Measurements from ENCODE around the gene TNFRSF1B. TPM values are rescaled to one million over a fixed set of nuclear protein-coding genes. Genes with fewer than 3 reads are reported as not detected.

TNFRSF1B gene
- polyA plus RNA-seq, 3 donors: 436 to 761 (median 450) TPM

GRCh38 chr1:12177156-12177998 lies 10.6 kb downstream of the TNFRSF1B start:
- Mint-ChIP-seq H3K4me1 (peaks cover 100% of the 10 kb centered on the region), H3K27me3 (ENCODE audit: low read depth in 3 of 3) (peaks cover 0 to 4% (median 0%) of the 10 kb centered on the region in 3 donors), H3K27ac (peak overlapping the region; percentile 99 to 100 (median 99)), H3K36me3 (peaks cover 92 to 96% of the 10 kb centered on the region in 2 donors), H3K9me3 (peaks cover 0 to 2% (median 0%) of the 10 kb centered on the region in 7 donors), H3K4me3 (peak overlapping the region; percentile 67 to 87)
- no peaks in the 10 kb centered on the region for H3K27me3 ChIP-seq (ENCODE audit: control insufficient read depth in 2 of 2, insufficient read depth in 2 of 2, low read length in 2 of 2)
- peaks cover 30% of the 10 kb centered on the region for H4K20me1 ChIP-seq (ENCODE audit: insufficient read depth, low read length)
- DNase-seq: peak in 1 of 3 donors; percentile 40
- no peak for TF ChIP-seq CTCF (IDR thresholded peaks at IDR 0.05)
- peaks cover 100% of the 10 kb centered on the region for H3K79me2 ChIP-seq (ENCODE audit: insufficient read depth, low read length)
- intact Hi-C loops (cut with micrococcal nuclease): loop anchor here in 1 of 2 donors (5.0 kb wide), 1 partner anchor 35 kb away; no protein-coding TSS in a partner anchor
- H3K4me1 ChIP-seq (ENCODE audit: control insufficient read depth in 1 of 2, insufficient read depth in 2 of 2, low read length in 2 of 2): peaks cover 100% of the 10 kb centered on the region in 2 donors
- H3K4me2 ChIP-seq (replicated peaks; ENCODE audit: extremely low read depth, low read length, poor library complexity, severe bottlenecking): peak overlapping the region; percentile 61
- peak overlapping the region in 1 of 3 experiments; percentile 98 for H3K4me3 ChIP-seq (replicated peaks in 1 of 3; ENCODE audit: low read depth in 2 of 3, low read length in 3 of 3)
- no peak overlapping the region for H2AFZ ChIP-seq (ENCODE audit: insufficient read depth, low read depth, low read length, poor library complexity, severe bottlenecking)
- peak overlapping the region; percentile 99 to 100 for H3K27ac ChIP-seq (ENCODE audit: low read depth in 1 of 2, low read length in 2 of 2)
- H3K9ac ChIP-seq (ENCODE audit: insufficient read depth, low read length, poor library complexity, severe bottlenecking): peak overlapping the region; percentile 89
- H3K36me3 ChIP-seq (replicated peaks in 1 of 2; ENCODE audit: control insufficient read depth in 1 of 2, insufficient read depth in 2 of 2, low read length in 2 of 2): peaks cover 44 to 54% of the 10 kb centered on the region in 2 donors
- WGBS (ENCODE audit: insufficient coverage): 76% methylated on average over 17 of the region's 24 CpGs
- H3K9me3 ChIP-seq (replicated peaks in 1 of 2; ENCODE audit: control insufficient read depth in 1 of 2, insufficient read depth in 1 of 2, low read length in 2 of 2): no peaks in the 10 kb centered on the region

- Mint-ChIP-seq H3K36me3 (peaks cover 92 to 96% of the 10 kb centered on the region in 2 donors), H3K27me3 (ENCODE audit: low read depth in 3 of 3) (peaks cover 0 to 4% (median 0%) of the 10 kb centered on the region in 3 donors), H3K27ac (peak overlapping the region; percentile 99 to 100 (median 99)), H3K9me3 (peaks cover 0 to 2% (median 0%) of the 10 kb centered on the region in 7 donors), H3K4me3 (peak overlapping the region; percentile 67 to 87), H3K4me1 (peaks cover 100% of the 10 kb centered on the region)
- Histone ChIP-seq H3K27me3 (ENCODE audit: control insufficient read depth in 2 of 2, insufficient read depth in 2 of 2, low read length in 2 of 2) (no peaks in the 10 kb centered on the region), H3K4me3 (replicated peaks in 1 of 3; ENCODE audit: low read depth in 2 of 3, low read length in 3 of 3) (peak overlapping the region in 1 of 3 experiments; percentile 98), H3K36me3 (replicated peaks in 1 of 2; ENCODE audit: control insufficient read depth in 1 of 2, insufficient read depth in 2 of 2, low read length in 2 of 2) (peaks cover 42 to 54% of the 10 kb centered on the region in 2 donors), H3K4me2 (replicated peaks; ENCODE audit: extremely low read depth, low read length, poor library complexity, severe bottlenecking) (peak overlapping the region; percentile 61), H3K9ac (ENCODE audit: insufficient read depth, low read length, poor library complexity, severe bottlenecking) (peak overlapping the region; percentile 89), H3K9me3 (replicated peaks in 1 of 2; ENCODE audit: control insufficient read depth in 1 of 2, insufficient read depth in 1 of 2, low read length in 2 of 2) (no peaks in the 10 kb centered on the region), H3K79me2 (ENCODE audit: insufficient read depth, low read length) (peaks cover 100% of the 10 kb centered on the region), H2AFZ (ENCODE audit: insufficient read depth, low read depth, low read length, poor library complexity, severe bottlenecking) (no peak overlapping the region), H4K20me1 (ENCODE audit: insufficient read depth, low read length) (peaks cover 23% of the 10 kb centered on the region), H3K4me1 (ENCODE audit: control insufficient read depth in 1 of 2, insufficient read depth in 2 of 2, low read length in 2 of 2) (peaks cover 100% of the 10 kb centered on the region in 2 donors), H3K27ac (ENCODE audit: low read depth in 1 of 2, low read length in 2 of 2) (peak overlapping the region; percentile 99 to 100)
- intact Hi-C loops (cut with micrococcal nuclease): loop anchor here in 1 of 2 donors (5.0 kb wide), 1 partner anchor 36 kb away; no protein-coding TSS in a partner anchor
- TF ChIP-seq CTCF (IDR thresholded peaks at IDR 0.05): no peak
- peak; percentile 97 to 99 (median 99) for DNase-seq
- WGBS (ENCODE audit: insufficient coverage): 10% methylated on average over 9 of the region's 14 CpGs
Measured at GRCh38 chr1:12177999-12178441, 11.2 kb downstream of the TNFRSF1B start.
